ENCODE data around the gene KRT77. TPM values are rescaled to one million over a fixed set of nuclear protein-coding genes. Genes with fewer than 3 reads are reported as not detected.
"Not testable (repeated sequence)": the region's sequence is repeated elsewhere in the genome, so short reads cannot be mapped to it uniquely, and the experiment has no call there.

KRT77 gene
- not detected for total RNA-seq
- not detected for polyA plus RNA-seq
- long read RNA-seq, donor 1, result 0 reads
- long read RNA-seq, donor 2, result 0 reads
- long read RNA-seq, donor 3, result 0 reads
- long read RNA-seq, donor 4, result 0 reads
- long read RNA-seq, donor 5, result 0 reads

- no peak within 1 kb of the TSS for H3K9ac ChIP-seq (ENCODE audit: insufficient read depth in 1 of 2, low read length in 2 of 2)
- ATAC-seq (ENCODE audit: insufficient read depth, low FRiP score) (no peak), DNase-seq (no peak)
- no peaks in the 10 kb centered on the region for H3K9me3 ChIP-seq (ENCODE audit: control insufficient read depth in 4 of 4, insufficient read depth in 3 of 4, low read length in 3 of 4)
- H3K27me3 ChIP-seq (ENCODE audit: control insufficient read depth in 3 of 3, insufficient read depth in 3 of 3, low read length in 2 of 3), result peaks cover 0 to 10% (median 2%) of the 10 kb centered on the region in 3 donors
- 60 to 72% methylated on average over 2 of the region's 2 CpGs for WGBS, 2 donors
- no peaks in the 10 kb centered on the region for H3K36me3 ChIP-seq (ENCODE audit: control insufficient read depth in 4 of 4, insufficient read depth in 4 of 4, low read length in 4 of 4)
- no peak within 1 kb of the TSS for H3K4me3 ChIP-seq
- peaks cover 0 to 4% (median 0%) of the 10 kb centered on the region in 5 donors for H3K4me1 ChIP-seq (ENCODE audit: control insufficient read depth in 5 of 5, insufficient read depth in 5 of 5, low read length in 5 of 5)
- H3K27ac ChIP-seq (ENCODE audit: low read depth in 1 of 2, low read length in 1 of 2), result no peak within 1 kb of the TSS
- TF ChIP-seq CTCF (IDR thresholded peaks at IDR 0.05; ENCODE audit: control extremely low read depth, extremely low read depth), result no peak
Measured at GRCh38 chr12:52703424-52703823, at the start of gene KRT77. Gene KRT77, minus strand, starts transcription at chr12:52703524. Its CDS starts 90 bp downstream, at chr12:52703434.

GRCh38 chr12:52752516-52752915, 49.2 kb upstream of the KRT77 start:
- no peak overlapping the region for H3K9ac ChIP-seq (ENCODE audit: insufficient read depth in 1 of 2, low read length in 2 of 2)
- H3K4me3 ChIP-seq, result no peak overlapping the region
- WGBS, 2 donors, result 85 to 88% methylated on average over 2 of the region's 2 CpGs
- no peaks in the 10 kb centered on the region for H3K36me3 ChIP-seq (ENCODE audit: control insufficient read depth in 4 of 4, insufficient read depth in 4 of 4, low read length in 4 of 4)
- no peak for ATAC-seq (ENCODE audit: insufficient read depth, low FRiP score)
- peaks cover 0 to 3% (median 0%) of the 10 kb centered on the region in 5 donors for H3K4me1 ChIP-seq (ENCODE audit: control insufficient read depth in 5 of 5, insufficient read depth in 5 of 5, low read length in 5 of 5)
- H3K27me3 ChIP-seq (ENCODE audit: control insufficient read depth in 3 of 3, insufficient read depth in 3 of 3, low read length in 2 of 3), result peaks cover 0 to 12% (median 0%) of the 10 kb centered on the region in 3 donors
- peaks cover 0 to 8% (median 0%) of the 10 kb centered on the region in 4 donors for H3K9me3 ChIP-seq (ENCODE audit: control insufficient read depth in 4 of 4, insufficient read depth in 3 of 4, low read length in 3 of 4)
- TF ChIP-seq CTCF (IDR thresholded peaks at IDR 0.05; ENCODE audit: control extremely low read depth, extremely low read depth), result no peak
- DNase-seq, result no peak
- no peak overlapping the region for H3K27ac ChIP-seq (ENCODE audit: low read depth in 1 of 2, low read length in 1 of 2)

- Histone ChIP-seq H3K9ac (ENCODE audit: insufficient read depth in 1 of 2, low read length in 2 of 2) (no peak overlapping the region), H3K27ac (ENCODE audit: low read depth in 1 of 2, low read length in 1 of 2) (no peak overlapping the region), H3K27me3 (ENCODE audit: control insufficient read depth in 3 of 3, insufficient read depth in 3 of 3, low read length in 2 of 3) (peaks cover 0 to 12% (median 0%) of the 10 kb centered on the region in 3 donors), H3K4me1 (ENCODE audit: control insufficient read depth in 5 of 5, insufficient read depth in 5 of 5, low read length in 5 of 5) (peaks cover 0 to 3% (median 0%) of the 10 kb centered on the region in 5 donors), H3K36me3 (ENCODE audit: control insufficient read depth in 4 of 4, insufficient read depth in 4 of 4, low read length in 4 of 4) (no peaks in the 10 kb centered on the region), H3K9me3 (ENCODE audit: control insufficient read depth in 4 of 4, insufficient read depth in 3 of 4, low read length in 3 of 4) (peaks cover 0 to 10% (median 0%) of the 10 kb centered on the region in 4 donors), H3K4me3 (no peak overlapping the region)
- ATAC-seq (ENCODE audit: insufficient read depth, low FRiP score) (no peak), DNase-seq (no peak)
- TF ChIP-seq CTCF (IDR thresholded peaks at IDR 0.05; ENCODE audit: control extremely low read depth, extremely low read depth), result no peak
Measured at GRCh38 chr12:52751795-52752194, 48.5 kb upstream of the KRT77 start.

- not testable (repeated sequence) for H3K27ac ChIP-seq (ENCODE audit: low read depth in 1 of 2, low read length in 1 of 2); H3K4me1 ChIP-seq (ENCODE audit: control insufficient read depth in 5 of 5, insufficient read depth in 5 of 5, low read length in 5 of 5); ATAC-seq (ENCODE audit: insufficient read depth, low FRiP score); H3K27me3 ChIP-seq (ENCODE audit: control insufficient read depth in 3 of 3, insufficient read depth in 3 of 3, low read length in 2 of 3); H3K4me3 ChIP-seq; H3K9me3 ChIP-seq (ENCODE audit: control insufficient read depth in 4 of 4, insufficient read depth in 3 of 4, low read length in 3 of 4); H3K9ac ChIP-seq (ENCODE audit: insufficient read depth in 1 of 2, low read length in 2 of 2); DNase-seq; H3K36me3 ChIP-seq (ENCODE audit: control insufficient read depth in 4 of 4, insufficient read depth in 4 of 4, low read length in 4 of 4)
- WGBS, 2 donors, result 63 to 66% methylated on average over 3 of the region's 3 CpGs
Measured at GRCh38 chr12:52750532-52750931, 47.2 kb upstream of the KRT77 start.

Measured in lung (tissue), 16 donors.